GM12891 (cell line): Measurements from ENCODE around the gene CARNS1.

Source experiments
- PAX5 ChIP-seq: IDR thresholded peaks from 2 replicates; pipeline ENCODE4 v1.6.1; 2011; ENCODE audit warnings: low read length, moderate library complexity, mild to moderate bottlenecking; ENCODE audit not compliant: insufficient read depth, severe bottlenecking
- POLR2A ChIP-seq: IDR thresholded peaks from 2 replicates; pipeline ENCODE4 v1.6.1; 2011; ENCODE audit warnings: low read depth, low read length, control low read depth
- TAF1 ChIP-seq: IDR thresholded peaks from 2 replicates; pipeline ENCODE4 v1.6.1; 2011; ENCODE audit warnings: low read depth, low read length, control low read depth

DNA sequence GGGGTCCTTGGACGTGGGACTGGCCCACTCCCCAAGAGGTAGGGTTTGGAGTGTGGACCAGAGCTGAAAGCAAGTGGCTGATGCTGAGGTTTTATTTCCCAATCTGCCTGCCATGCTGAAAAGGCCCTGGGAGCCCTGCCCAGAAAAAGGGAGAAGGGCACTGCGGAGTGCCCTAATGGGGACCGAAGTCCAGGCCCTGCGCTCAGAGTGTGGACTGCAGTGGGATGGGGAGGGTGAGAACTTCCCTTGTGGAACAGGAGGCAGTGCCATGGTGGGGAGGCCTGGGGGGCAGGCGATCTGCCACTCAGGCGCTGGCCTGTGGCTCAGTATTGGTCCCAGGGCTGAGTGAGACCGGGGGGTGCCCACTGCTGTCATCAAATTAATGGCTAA, 32.7 kb downstream of the CARNS1 start:
- TF ChIP-seq PAX5 (no peak), POLR2A (no peak), TAF1 (no peak)
